Type B pancreatic cell (in vitro differentiated cells): ENCODE results near the gene SPOCK1. TPM values are rescaled to one million over a fixed set of nuclear protein-coding genes. Genes with fewer than 3 reads are reported as not detected.

Experiments used
- DNase-seq: peaks from one replicate; pipeline ENCODE4 v3.0.0; 2021; ENCODE audit warnings: mixed read lengths; ENCODE audit not compliant: unreplicated experiment; ENCODE audit errors: extremely low spot score
- H3K27ac Mint-ChIP-seq: 2 replicates; pipeline ENCODE4 v1.8.0; 2021; ENCODE audit warnings: mild to moderate bottlenecking, mixed read lengths
- H3K27me3 Mint-ChIP-seq: 2 replicates; pipeline ENCODE4 v1.8.0; 2021; ENCODE audit warnings: mixed read lengths
- H3K36me3 Mint-ChIP-seq: 2 replicates; pipeline ENCODE4 v1.8.0; 2021; ENCODE audit warnings: mixed read lengths
- H3K4me1 Mint-ChIP-seq: one replicate; pipeline ENCODE4 v1.8.0; 2021; ENCODE audit warnings: mixed read lengths; ENCODE audit not compliant: unreplicated experiment
- H3K4me3 Mint-ChIP-seq: 2 replicates; pipeline ENCODE4 v1.8.0; 2021; ENCODE audit warnings: mild to moderate bottlenecking, mixed read lengths
- H3K9me3 Mint-ChIP-seq: 2 replicates; pipeline ENCODE4 v1.8.0; 2021; ENCODE audit warnings: mixed read lengths
- total RNA-seq: library from RNA; stranded (reverse); gene quantifications from 2 replicates; pipeline ENCODE4 v1.2.1, GENCODE V29; 2021; ENCODE audit warnings: low replicate concordance
- TF ChIP-seq, protein P1 (sequence below): fragments of 200-600 bp; sonication (generic); conservative IDR thresholded peaks from 2 replicates; pipeline ENCODE4 v1.5.0; 2021; ENCODE audit warnings: antibody characterized with exemption, mild to moderate bottlenecking

SPOCK1 gene
- total RNA-seq, 1 donor from 2014 or later, result 45.1 TPM

DNA sequence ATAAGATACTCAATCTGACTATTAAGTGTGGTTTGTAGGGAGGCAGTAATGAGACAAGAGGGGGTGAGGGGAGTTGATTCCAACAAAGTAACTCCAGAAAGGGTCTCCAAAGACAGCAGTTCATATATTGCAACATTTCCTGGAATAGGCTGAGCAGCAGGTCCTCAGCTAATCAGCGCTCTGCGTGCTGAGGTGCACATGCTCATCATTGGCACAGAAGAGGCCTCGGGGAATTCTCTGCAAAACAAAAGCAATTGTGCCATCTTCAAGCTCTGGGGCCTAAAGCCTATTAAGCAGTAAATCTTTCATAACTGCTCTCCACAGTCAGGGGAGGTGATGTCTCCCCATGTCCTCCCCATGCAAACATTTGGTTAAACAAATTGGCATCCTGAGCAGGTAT, 357.3 kb downstream of the SPOCK1 start:
- Mint-ChIP-seq H3K27ac (no peak overlapping the region), H3K4me3 (no peak overlapping the region), H3K27me3 (peaks cover 36% of the 10 kb centered on the region), H3K9me3 (no peaks in the 10 kb centered on the region), H3K36me3 (no peaks in the 10 kb centered on the region), H3K4me1 (peaks cover 29% of the 10 kb centered on the region)
- DNase-seq, result no peak
- TF ChIP-seq, protein P1, sequence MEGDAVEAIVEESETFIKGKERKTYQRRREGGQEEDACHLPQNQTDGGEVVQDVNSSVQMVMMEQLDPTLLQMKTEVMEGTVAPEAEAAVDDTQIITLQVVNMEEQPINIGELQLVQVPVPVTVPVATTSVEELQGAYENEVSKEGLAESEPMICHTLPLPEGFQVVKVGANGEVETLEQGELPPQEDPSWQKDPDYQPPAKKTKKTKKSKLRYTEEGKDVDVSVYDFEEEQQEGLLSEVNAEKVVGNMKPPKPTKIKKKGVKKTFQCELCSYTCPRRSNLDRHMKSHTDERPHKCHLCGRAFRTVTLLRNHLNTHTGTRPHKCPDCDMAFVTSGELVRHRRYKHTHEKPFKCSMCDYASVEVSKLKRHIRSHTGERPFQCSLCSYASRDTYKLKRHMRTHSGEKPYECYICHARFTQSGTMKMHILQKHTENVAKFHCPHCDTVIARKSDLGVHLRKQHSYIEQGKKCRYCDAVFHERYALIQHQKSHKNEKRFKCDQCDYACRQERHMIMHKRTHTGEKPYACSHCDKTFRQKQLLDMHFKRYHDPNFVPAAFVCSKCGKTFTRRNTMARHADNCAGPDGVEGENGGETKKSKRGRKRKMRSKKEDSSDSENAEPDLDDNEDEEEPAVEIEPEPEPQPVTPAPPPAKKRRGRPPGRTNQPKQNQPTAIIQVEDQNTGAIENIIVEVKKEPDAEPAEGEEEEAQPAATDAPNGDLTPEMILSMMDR, result no peak

DNA sequence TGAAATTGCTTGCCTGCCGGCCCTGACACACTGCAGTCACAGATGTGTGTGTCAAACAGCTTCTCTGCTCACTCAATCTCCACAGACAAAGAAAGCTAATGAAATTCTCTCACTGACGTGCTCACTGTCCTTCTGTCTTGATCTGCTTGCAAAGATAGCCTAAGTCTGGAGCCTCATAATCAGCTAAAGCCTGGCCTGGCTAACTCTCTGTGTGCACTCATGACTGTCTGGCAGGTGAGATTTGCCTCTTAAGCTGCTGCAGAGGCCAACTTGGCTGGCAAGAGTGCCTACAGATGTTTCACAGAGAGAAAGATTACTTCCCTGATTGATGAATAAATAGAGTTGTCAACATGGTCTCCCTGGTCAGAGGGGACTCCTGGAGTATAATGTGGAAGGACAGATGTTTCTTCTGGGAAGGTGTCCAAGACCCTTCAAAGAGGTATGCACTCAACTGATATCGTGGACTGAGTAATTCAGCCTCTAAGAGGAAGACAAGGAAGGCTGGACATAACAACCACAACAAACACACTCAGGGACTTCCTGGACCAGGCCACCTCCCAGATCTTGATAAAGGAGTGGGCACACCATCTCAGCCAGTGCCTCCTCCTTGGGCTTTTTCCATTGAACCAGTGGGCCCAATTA, 362.0 kb downstream of the SPOCK1 start:
- peaks cover 14% of the 10 kb centered on the region for H3K4me1 Mint-ChIP-seq
- no peak for DNase-seq
- H3K27me3 Mint-ChIP-seq, result peaks cover 25% of the 10 kb centered on the region
- H3K4me3 Mint-ChIP-seq, result no peak overlapping the region
- H3K9me3 Mint-ChIP-seq, result no peaks in the 10 kb centered on the region
- TF ChIP-seq, protein P1, result no peak
- H3K36me3 Mint-ChIP-seq, result no peaks in the 10 kb centered on the region
- no peak overlapping the region for H3K27ac Mint-ChIP-seq

DNA sequence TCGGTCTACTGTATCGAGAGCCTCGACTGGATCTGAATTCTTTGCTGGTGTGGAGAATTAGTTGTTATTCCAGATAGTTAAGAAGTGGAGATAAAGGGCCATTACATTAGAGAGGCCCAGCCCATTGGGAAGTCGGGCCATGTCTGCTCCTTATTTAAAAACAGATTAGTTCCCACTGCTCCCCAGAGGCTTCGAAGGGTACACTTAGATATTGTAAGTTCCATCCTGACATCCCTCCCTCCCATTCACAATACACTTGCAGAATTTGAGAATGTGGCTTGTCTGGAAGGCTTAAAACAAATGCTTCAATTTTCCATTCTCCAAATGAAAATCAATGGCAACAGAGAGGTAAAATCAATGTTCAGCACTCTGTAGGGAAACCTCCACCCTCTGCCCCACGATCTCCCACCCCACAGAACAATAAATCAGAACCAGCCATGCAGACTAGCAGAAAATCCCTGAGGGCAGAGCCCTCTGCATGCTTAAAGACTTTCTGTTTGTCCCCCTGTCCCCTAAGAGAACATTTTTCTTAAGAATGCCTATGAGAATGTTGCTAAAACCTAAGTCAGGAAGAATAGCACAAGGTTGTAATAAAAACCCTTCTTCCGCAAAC, 364.1 kb downstream of the SPOCK1 start:
- peaks cover 3% of the 10 kb centered on the region for H3K36me3 Mint-ChIP-seq
- no peak overlapping the region for H3K4me3 Mint-ChIP-seq
- no peak for DNase-seq
- TF ChIP-seq, protein P1, result no peak
- peaks cover 7% of the 10 kb centered on the region for H3K4me1 Mint-ChIP-seq
- no peak overlapping the region for H3K27ac Mint-ChIP-seq
- no peaks in the 10 kb centered on the region for H3K9me3 Mint-ChIP-seq
- peaks cover 21% of the 10 kb centered on the region for H3K27me3 Mint-ChIP-seq

DNA sequence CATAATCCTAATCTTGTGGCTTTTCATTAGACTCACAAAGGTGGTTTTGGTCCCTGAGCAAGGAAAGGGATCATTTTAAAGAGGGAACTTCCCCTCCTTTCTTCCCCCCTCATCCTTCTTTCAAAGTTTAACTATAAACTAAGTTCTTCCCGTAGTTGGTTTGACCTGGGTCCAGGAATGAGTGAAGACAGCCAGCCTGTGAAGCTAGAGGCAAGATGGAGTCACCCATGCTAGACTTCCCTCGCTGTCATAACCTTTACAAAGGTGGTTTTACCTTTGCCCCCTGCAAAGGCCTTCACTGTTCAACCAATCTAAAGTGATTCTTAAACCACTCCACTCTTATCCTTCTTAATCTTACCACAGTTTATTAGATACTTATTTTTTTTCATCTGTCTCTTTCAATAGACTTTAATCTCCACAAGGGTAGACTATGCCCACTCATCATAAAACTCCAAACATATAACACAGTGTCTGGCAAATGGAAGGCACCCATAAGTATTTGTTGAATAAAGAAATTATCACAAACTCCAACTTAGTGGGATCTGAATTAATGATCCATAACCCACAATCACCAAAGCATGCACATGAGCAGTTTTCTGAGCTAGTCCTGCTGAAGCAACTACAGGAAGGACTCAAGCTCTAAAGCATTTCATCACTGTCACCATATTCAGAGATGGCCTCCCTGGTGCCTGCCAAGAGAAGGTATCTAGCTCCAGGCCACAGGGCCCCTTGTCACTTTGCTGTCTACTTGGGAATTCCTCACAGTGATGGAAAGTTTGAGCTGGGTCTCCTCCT, 369.0 kb downstream of the SPOCK1 start:
- Mint-ChIP-seq H3K4me3 (no peak overlapping the region), H3K9me3 (peaks cover 6% of the 10 kb centered on the region), H3K4me1 (no peaks in the 10 kb centered on the region), H3K27me3 (peaks cover 25% of the 10 kb centered on the region), H3K36me3 (peaks cover 5% of the 10 kb centered on the region), H3K27ac (no peak overlapping the region)
- TF ChIP-seq, protein P1, result no peak
- no peak for DNase-seq

DNA sequence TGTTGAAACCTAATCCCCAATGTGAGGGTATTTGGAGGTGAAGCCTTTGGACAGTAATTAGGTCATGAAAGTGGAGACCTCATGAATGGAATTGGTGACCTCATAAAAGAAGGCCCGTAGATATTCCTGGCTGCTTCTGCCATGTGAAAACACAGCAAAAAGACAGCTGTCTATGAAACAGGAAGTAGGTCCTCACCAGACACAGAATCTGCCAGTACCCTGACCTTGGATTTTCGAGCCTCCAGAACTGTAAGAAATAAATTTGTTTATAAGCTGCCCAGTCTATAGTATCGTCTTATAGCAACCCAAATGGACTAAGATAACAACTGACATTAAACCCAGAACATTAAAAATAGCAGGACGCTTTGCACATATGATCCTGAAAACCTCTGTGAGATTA, 371.1 kb downstream of the SPOCK1 start:
- DNase-seq, result no peak
- H3K27me3 Mint-ChIP-seq, result peaks cover 15% of the 10 kb centered on the region
- peaks cover 6% of the 10 kb centered on the region for H3K9me3 Mint-ChIP-seq
- no peaks in the 10 kb centered on the region for H3K4me1 Mint-ChIP-seq
- no peak overlapping the region for H3K27ac Mint-ChIP-seq
- H3K4me3 Mint-ChIP-seq, result no peak overlapping the region
- H3K36me3 Mint-ChIP-seq, result peaks cover 5% of the 10 kb centered on the region
- TF ChIP-seq, protein P1, result no peak
